LoVo (cell line): ENCODE results near the gene SLC13A5.

Experiments
- DNase-seq: peaks from one replicate; pipeline ENCODE4 v3.0.0-alpha.2; 2016; ENCODE audit warnings: low spot score

The SLC13A5 gene

DNA sequence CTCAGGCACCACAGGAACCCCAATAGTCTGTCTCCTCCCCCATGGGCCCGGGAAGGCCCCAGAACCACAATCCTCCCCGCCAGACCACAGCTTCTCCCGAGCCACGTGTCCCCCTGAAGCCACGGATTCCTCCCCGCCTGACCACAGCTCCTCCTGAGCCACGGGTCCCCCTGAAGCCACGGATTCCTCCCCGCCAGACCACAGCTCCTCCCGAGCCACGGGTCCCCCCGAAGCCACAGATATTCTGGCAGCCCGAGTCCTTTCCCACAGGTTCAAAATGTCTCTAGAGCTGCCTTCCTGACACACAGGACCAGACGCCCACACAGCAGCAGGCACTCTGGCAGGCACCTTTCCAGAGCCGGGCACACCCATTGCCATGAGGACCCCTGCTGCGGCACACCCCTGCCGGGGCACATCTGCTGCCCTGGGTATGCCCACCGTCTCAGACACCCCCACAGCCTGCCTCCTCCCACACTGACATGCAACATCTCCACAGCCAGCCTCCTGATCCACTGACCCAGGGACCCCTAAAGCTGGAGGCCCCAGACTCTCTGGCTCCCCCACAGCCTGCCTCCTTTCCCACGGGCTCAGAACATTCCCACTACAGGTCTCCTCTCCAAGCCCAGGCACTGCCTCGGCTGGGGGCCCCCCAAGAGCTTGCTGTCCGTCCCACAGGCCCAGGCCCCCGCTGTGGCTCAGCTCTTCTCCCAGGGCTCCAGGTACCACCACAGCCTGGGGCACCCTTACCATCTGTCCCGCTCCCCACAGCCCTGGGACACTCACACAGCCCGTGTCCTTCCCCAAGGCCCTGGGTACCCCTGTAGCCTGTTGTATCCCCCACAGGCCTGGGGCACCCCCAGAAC is 74.9 kb downstream of the SLC13A5 start:
- no peak for DNase-seq

- no peak for DNase-seq
These were observed 75.7 kb downstream of the SLC13A5 start for GRCh38 chr17:6637458-6637840.

DNA sequence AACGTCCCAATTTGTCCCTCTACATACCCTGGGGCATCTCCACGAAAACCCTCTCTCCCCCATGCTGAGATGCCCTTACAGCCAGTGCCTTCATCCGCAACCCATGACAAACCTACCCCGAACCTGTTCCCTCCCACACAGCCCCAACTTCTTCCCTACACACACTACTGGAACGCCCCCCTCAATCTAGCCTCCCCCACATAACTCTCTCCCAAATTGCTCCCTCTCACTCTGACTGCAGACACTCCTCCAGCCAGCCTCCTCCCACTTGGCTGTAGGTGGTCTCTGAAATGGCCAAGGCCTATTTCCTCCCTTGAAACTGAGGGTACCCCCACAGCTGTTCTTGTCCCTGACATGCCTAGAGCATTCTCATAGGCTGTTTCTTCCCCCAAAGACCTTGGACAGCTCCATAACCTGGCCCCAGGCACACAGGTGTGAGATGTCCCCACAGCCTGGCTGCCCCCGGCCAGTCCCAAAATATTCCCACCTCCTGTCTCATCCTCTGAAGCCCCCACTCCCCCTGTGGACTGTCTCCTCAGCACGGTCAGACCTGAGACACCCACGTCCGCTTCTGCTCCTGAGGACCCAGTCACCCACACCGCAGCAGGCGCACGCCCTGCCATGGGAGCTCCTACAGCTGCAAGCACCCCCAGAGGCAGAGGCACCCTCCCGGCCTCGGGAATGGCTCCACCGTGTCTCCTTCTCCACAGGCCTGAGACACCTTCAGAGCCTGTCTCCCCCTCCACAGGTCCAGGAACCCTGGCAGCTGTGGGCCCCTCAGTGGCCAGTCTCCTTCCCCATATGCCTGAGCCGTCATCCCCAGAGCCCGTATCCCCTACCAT is 76.3 kb downstream of the SLC13A5 start:
- no peak for DNase-seq

DNA sequence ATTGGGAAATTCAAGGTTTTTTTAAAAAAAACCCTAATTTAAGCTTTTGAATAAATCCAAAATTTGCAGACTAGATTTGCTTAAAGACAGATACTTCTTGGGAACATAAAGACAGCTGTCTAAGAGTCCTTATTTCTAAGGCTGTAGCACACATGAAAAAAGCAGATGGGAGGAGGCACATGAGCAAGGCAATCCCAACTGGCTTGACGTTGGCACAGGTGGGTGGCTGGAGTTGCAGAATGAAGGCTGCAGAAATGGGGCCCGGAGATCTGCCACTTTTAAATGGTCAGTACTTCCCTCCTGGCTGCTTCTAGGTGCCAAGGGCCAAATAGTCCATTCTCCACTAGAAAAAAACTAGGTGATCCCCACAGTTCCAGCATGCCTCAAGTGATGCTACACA is 77.1 kb downstream of the SLC13A5 start:
- DNase-seq, result no peak
